Hepatic stellate cell (primary cell): Measurements from ENCODE around the gene RPS6KA2.

Experiments
- DNase-seq: peaks from one replicate; pipeline ENCODE4 v3.0.0; 2011; ENCODE audit warnings: low spot score

Gene RPS6KA2

DNA sequence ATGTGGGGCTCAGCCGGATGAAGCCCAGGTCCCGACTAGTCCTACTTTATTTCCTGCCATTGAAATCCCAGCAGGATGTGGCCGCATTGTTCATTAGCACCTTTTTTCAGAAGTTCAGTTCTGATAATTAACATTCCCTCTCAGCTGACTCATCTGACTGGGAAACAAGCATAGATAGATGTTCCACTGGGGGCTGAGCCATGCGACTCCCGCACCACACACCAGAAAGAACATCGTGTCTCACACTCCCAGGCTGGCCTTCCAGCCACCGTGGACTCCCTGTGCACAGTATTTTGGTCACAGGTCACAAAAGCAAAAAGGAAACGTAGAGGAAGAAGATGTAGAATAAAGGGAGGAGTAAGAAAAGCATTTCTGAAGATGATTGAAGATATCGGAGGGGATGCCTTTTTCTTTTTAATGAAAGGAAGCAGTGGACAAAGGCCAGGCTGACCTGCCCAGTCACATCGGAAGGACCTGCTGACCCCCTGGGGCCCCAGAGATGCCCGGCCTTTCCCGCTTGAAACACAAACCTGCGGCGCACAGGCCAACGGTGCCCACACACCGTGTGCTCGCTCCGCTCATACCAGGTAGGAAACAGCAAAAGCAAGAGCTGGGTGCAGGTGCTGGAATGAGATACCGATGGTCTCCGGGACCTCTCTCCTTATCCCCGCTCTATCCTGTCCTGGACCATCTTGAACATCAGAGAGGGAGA, 11.8 kb downstream of the RPS6KA2 start:
- no peak for DNase-seq

- DNase-seq, result no peak
Measured at GRCh38 chr6:166614589-166614988, 12.5 kb downstream of the RPS6KA2 start.

DNA sequence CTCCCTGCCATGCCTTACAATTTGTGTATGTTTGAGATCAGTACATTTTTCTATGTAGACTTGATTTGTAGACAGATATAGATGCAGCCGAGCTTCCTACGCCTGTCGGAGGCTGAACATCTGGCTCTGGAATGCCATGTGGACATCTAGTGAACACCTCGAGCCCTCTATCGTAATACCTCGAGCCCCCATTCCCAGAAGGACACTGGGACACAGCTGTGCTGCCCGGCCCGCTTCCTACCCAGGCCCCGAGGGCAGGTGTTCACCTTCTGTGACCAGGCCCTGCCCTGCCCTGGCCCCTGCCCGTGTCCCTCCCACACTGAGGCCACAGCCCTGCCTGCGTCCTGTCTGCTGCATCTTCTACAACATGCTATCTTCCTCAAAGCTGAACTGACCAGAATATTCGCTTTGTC, 12.9 kb downstream of the RPS6KA2 start:
- DNase-seq, result no peak

DNA sequence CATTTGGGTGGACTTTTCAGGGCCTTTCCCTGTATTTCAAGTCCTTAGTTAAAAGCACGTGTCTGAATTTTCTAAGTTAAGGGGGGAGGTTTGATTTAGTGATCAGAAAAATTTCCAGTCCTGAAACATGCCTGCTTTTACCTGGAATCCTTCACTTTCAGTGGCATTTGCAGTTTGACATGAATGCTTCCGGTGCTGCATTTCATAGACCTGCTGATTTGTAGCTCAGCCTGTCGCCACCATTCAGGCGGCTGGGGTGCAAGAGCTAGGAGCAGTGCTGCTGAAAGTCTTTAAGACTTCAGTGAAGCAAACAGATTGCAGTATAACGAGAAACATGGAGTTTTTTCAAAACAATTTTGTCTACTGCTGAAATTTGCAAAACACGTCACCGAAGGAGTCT, 14.0 kb downstream of the RPS6KA2 start:
- DNase-seq, result no peak

DNA sequence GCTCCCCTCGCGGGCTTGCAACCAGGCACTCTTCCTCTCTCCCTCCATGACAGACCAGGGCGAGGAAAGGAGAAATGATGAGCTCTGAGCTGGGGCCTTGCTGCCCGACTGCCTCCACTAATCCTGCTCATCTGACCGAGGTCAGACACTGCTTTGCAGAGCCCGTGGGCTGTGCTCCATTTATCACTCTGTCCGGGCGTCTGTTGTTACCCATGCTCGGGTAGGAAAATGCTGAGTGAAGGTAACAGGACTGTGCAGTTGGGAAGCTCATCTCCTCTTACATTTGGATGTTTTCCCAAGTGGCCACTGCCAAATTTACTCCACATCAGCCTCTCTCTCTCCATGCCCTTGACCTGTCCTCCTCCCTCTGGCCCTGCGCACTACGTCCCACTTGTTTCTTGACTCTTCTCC, 14.6 kb downstream of the RPS6KA2 start:
- no peak for DNase-seq

- no peak for DNase-seq
Measured at GRCh38 chr6:166611631-166612030, 15.4 kb downstream of the RPS6KA2 start.

- DNase-seq, result no peak
Measured at GRCh38 chr6:166610069-166610468, 17.0 kb downstream of the RPS6KA2 start.

DNA sequence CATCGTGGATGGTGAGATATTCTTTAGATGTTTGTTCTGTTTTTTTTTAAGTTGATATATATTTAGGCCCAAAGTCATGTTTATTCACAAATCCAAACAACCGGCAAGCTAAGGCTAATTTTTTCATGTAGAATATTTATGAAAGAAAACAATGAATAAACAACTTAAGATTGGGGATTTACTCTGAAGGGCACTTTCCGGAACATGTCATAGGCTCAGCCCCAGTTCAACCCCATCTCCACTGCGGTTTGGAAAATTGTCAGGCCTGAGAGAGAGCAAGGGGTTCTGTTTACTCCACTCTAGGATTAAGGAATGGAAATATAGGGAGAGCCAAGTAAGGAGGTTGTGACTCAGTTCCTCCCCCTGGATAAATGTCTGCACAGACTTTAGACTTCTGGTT, 18.3 kb downstream of the RPS6KA2 start:
- DNase-seq, result peak; percentile 56

DNA sequence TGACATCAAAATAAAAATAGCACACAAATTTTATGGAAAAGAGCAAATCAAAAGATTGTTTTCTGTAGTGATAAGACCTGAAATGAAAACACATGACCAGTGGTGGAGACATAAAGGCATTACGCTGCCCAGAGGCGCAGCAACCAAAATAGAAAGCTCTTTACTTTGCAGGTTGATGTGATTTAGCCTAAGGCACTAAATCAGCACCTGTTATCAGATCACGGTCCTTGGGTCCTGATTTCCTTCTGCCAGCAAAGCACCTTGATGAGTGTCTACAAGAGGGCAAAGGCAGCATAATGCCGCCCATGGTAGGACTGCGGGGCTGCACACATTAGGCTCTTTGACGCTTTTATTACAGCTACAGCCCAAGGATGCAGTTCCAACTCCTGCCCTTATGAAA, 21.3 kb downstream of the RPS6KA2 start:
- no peak for DNase-seq

DNA sequence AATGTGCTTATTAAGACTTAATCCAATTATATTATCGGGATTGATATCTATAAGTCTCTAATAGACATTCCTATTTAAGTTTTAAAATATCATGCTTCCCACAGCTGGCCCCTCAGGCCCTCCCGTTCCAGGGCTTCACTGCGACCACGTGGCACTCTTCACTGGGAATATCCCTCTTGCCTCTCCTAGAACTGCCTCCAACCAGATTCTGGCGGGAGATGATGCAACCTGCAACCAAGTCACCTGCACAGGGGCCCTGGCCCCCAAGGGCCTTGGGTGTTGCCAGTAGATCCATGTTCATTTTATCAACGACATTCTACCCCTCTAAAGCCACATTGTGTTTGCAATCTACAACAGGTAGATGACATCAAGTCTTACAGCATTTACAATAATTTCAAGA, 22.1 kb downstream of the RPS6KA2 start:
- DNase-seq, result no peak

DNA sequence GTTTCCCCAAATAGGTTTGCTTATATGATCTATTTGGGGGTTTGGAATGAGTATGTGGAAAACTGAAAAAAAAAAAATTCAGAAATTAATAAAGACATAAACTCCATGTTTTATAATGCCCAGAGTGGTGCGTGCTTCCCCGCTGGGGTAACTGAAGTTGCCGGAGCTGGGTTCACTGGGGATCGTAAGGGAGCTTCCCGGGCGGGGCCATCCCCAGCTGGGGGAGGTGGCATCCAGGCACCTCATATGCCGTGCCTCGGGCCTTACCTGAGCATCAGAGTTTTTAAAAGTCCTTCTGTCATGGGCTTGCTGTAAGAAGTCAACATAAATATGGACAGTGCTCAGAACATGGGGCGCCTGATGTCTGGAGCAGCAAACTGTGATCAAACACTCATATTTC, 22.7 kb downstream of the RPS6KA2 start:
- no peak for DNase-seq

DNA sequence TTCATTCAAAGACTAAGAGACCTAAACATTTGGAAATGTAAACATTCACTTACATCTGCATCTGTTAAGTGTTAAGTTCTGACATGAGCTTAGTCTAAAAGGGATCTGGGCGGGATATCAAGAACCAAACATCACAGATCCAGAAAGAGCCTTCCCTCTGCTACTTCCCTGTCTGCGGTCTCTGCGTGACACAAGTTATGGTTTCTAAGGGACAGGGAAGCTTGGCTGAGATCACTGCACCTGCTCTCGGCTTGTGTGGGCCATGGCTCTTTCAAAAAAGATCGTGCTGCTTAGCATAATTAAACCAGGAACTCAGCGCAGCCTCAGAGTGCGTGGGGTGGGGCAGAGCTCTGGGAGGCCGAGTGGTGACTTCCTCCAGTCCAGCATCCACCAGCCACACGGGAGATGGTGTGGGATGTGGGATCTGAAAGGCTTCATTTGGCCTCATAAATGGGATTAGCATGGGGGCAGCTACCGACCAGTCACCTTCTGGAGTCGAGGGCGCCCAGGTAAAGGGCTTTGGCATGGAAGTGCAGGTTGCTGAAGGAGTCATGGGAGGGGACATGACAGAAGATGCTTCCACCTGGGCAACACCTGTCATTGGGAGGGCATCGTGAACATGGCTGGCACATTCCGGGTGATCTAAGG, 23.9 kb downstream of the RPS6KA2 start:
- no peak for DNase-seq

DNA sequence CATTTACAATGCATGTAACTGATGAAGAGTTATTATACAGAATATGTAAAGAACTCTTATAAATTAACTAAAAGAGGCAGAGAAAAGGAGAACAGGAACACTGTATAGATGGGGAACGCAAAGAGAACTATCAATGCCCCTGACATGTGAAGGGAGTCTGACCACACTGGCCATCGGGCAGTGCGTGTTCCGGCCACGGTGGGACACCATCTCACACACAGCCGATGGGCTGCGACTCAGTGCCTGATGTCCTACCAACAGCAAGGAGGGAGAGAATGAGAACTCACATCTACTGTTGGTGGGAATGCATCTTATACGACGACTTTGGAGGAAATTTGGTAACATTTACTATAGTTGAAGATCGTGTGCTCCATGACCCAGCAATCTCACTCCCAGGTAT, 25.1 kb downstream of the RPS6KA2 start:
- DNase-seq, result no peak

GRCh38 chr6:166600931-166601330, 26.1 kb downstream of the RPS6KA2 start:
- DNase-seq, result peak; percentile 37

DNA sequence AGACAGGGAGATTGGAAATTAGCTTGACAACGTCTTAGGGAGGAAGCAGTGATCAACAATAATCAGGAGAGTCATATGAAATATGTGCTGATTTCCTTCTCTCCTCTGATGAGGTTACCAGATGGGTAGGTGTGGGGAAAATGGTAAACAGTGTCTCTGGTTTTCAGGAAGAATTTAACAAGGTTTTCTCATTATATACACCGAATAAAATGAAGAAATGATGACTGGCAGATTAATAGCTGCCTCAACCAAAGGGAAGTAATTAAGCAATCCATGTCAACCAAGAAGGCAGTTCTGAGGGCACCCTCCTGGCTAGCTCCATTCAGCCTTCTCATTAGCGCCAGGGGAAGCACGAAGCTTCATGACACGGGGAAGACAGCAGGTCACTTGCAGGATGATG, 27.8 kb downstream of the RPS6KA2 start:
- no peak for DNase-seq

GRCh38 chr6:166598441-166599138, 28.5 kb downstream of the RPS6KA2 start:
- peak; percentile 87 for DNase-seq

GRCh38 chr6:166597711-166598440, 29.2 kb downstream of the RPS6KA2 start:
- DNase-seq, result no peak

DNA sequence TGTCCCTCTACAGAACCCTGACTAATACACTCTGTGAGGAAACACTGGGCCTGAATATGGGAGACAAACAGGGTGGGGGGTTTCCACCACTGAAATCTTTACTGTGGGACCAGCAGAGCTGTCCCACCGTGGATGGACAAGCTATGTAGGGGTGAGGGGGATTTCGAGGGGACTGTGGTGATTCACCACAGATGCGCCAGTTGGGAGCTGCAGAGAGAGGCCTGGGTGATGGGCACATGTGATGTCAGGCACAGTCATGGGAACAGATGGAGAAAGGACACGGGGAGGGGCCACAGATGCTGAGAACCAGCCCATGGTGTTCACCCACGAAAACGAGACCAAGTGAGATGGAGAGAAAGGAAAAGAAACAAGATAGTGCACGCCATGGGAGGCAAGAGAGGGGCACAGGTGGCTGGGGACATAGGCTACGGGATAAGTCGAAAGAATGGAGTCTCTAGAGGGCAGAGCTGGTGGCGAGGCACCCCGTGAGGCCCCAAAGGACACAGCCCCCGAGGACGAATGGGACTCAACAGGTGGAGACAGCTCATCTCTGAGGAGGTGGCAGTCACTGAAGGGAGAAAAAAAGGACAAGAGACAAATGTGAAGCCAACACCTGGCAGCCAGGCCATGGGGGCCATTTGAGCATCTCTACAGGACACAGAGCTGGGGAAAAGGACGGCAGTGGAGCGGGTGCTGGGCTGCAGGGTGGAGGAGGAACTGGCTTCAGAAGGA, 30.1 kb downstream of the RPS6KA2 start:
- no peak for DNase-seq

DNA sequence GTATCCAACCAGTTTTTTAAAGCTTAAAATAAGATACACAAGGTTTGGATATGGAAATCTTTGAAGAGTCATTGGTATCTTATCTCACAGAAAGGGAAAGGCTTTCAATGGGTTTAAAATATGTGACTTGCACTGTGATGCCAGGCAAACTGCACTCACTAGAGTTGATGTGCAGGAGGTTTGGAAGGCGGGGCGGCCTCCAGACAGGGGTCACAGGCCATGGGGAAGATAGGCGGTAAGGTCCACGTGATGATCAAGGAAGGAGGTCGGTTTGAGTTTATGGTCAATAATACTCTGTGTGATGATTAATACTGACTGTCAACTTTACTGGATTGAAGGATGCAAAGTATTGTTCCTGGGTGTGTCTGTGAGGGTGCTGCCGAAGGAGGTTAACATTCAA, 31.1 kb downstream of the RPS6KA2 start:
- DNase-seq, result no peak

GRCh38 chr6:166595061-166595780, 31.8 kb downstream of the RPS6KA2 start:
- DNase-seq, result peak; percentile 87

- no peak for DNase-seq
Measured at GRCh38 chr6:166592821-166593220, 34.2 kb downstream of the RPS6KA2 start.
